GM20431 (cell line): ENCODE measurements around the gene DDX17.

ENCODE experiments used
- in situ Hi-C: fragments of 300-500 bp; cut with MseI, MboI; formaldehyde crosslinking; loops from one replicate; pipeline ENCODE4 v1.15.0; 2020; ENCODE audit warnings: low sequenced_read_pairs; ENCODE audit not compliant: unreplicated experiment

The DDX17 gene

DNA sequence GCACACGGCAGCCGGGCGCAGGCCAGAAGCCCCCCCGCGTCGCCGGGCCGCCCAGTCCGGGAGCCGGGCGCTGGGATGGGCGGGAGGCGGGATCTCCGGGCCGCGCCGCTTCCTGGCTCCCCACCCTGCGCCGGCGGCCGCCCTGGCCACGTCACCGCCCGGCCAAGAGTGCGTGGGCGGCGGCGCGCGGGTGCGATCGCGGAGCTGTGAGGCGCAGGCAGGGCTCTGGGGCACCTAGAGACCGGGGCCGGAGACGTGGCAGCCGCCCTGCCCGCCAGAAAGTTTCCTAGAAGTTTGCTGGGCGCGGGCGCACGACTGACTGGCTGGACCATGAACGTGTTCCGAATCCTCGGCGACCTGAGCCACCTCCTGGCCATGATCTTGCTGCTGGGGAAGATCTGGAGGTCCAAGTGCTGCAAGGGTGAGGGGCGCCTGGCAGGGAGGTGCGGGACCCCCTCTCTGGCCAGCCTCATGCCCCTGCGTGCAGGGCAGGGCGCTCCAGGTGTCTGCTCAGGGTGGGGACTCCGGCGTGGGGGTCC is 38.1 kb downstream of the DDX17 start, which contains the start of gene KDELR3:
KDELR3 (plus strand) TSS at position 193 of the 539 bp plus-strand sequence; CDS start at position 331, 138 bp downstream.
- in situ Hi-C loops: no loop called here

GRCh38 chr22:38467438-38467903 is 38.6 kb downstream of the DDX17 start:
- in situ Hi-C loops: no loop called here

GRCh38 chr22:38465673-38466490 is 40.2 kb downstream of the DDX17 start:
- in situ Hi-C loops: no loop called here

- in situ Hi-C loops: no loop called here
Observed at GRCh38 chr22:38464992-38465672, 41.0 kb downstream of the DDX17 start.

GRCh38 chr22:38462960-38463784 is 42.9 kb downstream of the DDX17 start:
- in situ Hi-C loops: no loop called here

- in situ Hi-C loops: no loop called here
Observed at GRCh38 chr22:38461414-38462081, 44.6 kb downstream of the DDX17 start.

GRCh38 chr22:38461057-38461413 is 45.1 kb downstream of the DDX17 start:
- in situ Hi-C loops: no loop called here

- in situ Hi-C loops: no loop called here
Observed at GRCh38 chr22:38460426-38460840, 45.7 kb downstream of the DDX17 start.

- in situ Hi-C loops: no loop called here
Observed at GRCh38 chr22:38456841-38457699, 49.0 kb downstream of the DDX17 start.

- in situ Hi-C loops: no loop called here
Observed at GRCh38 chr22:38456272-38456835, 49.8 kb downstream of the DDX17 start.

DNA sequence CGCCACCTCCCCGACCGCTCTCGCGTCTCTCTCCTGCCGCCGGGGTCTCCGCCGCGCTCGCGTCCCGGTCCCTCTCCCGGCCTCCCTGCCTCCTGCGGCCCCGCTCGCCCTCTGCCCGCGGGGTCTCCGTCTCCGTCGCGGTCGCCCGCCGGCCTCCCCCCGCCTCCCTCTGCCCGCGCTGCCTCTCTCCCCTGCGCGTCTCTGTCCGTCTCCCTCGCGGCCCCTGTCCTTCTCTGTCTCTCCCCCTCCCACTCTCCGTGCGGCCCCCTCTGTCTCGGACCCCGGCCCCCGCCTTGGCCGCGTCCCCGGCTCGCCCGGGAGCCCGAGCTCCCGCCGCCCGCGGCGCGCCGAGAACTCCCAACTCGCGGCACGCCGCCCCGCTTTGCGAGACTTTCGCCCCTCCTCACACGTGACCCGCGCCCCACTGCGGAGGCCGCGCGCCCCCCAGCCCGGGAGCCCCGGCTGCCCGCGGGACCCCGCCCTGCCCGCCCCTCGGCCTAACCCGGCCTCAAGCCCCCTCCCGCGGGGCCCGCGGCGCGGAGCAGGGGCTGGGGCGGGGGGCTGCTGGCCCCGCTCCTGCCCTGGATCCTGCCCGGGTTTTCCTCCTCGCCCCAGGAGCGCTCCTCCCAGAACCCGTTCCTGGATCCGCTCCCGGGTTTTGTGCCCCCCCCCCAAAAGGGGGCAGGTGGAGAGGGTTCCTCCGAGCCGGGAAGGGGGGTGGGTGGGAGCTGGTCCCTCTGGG is 50.4 kb downstream of the DDX17 start:
- in situ Hi-C loops: no loop called here

DNA sequence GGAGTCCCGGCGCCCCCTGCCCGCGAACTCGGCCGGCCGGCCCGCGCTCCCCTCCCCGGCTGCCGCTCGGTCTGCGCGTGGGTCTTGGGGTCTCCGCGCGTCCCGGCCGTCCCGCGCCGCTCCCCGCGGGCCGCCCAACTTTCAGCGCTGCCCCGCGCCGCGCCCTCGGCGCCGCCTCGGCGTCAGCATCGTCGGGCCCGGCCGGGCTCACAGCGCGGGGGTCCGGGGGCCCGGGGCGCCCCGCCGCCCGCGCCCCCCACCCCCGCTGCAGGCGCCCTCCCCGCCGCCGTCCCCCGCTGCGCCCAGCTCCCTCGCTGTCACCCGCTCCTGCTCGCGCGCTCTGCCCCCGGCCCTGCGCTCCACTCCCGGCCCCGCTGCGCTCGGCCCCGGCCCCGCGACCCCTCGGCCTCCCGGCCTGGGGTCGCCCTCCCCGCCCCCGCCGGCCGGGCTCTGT is 51.0 kb downstream of the DDX17 start, which contains the start of gene KCNJ4:
KCNJ4 (minus strand) TSS at position 124 of the 454 bp plus-strand sequence. CDS start 27,067 bp downstream, outside the sequence.
- in situ Hi-C loops: no loop called here

GRCh38 chr22:38454353-38455075 is 51.6 kb downstream of the DDX17 start:
- in situ Hi-C loops: no loop called here

DNA sequence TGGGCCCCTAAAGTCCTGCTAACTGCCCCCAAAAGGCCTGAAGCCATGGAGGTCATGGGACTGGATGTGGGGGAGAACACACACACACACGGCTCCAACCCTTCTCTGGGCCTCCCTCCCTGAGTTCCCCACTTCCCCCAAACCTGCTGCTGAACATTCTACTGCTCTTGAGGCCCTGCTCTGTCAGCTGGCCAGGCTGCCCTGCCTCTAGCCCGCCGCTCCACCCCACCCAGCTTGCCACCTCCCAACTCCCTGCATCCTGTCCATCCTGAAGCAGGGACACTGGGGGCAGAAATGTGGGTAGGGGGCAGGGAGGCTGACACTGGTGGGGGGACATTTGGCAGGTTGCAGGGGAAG is 52.1 kb downstream of the DDX17 start:
- in situ Hi-C loops: no loop called here

- in situ Hi-C loops: no loop called here
Observed at GRCh38 chr22:38453066-38453672, 52.9 kb downstream of the DDX17 start.

DNA sequence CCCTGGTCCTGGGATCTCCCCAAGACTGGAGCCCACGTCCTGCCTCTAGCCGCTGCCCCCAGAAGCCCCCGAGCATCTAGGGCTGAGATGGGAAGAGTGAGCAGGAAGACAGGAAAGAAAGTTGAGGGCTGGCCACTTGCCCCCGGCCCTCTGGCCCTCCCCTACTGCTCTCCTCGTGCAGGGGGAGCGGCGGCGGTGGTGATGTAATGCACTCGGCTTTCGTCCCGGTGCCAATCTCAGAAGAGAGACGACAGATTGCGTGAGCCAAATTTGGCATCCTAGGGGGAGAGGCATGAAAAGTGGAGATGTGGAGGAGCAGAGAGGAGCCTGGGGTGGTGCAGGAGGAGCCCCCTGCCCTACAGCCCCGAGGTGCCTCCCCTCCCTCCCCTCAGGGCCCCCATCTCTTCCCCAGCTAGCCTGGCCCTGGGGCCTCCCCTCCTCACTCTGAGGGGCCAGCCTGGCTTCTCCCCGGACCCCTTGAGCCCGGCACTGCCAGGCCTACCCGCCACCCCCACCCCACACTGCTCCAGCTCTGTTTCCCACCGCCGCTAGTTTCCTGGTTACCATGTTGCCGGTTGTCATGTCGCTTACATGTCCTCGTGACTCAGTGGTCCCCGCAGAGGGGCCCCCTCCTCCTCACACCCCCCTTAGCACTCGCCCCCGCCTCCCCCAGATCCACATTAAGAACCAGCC is 53.6 kb downstream of the DDX17 start:
- in situ Hi-C loops: no loop called here
